Measurements from ENCODE around the gene PLCB1. TPM values are rescaled to one million over a fixed set of nuclear protein-coding genes. Genes with fewer than 3 reads are reported as not detected.
A peak's percentile ranks its signal among the peaks of the same experiment; 100 is the strongest.

Gene PLCB1
- total and polyA plus RNA-seq, 2 donors (not counting 3 experiments of a cell fraction or from before 2014, with no cell fraction given): 10.2 to 53.4 TPM

- Histone ChIP-seq H2AFZ (ENCODE audit: low read depth, low read length) (no peak overlapping the region), H3K36me3 (ENCODE audit: control insufficient read depth in 2 of 2, extremely low read depth in 1 of 2, insufficient read depth in 2 of 2, low read length in 2 of 2) (no peaks in the 10 kb centered on the region), H3K9me1 (replicated peaks; ENCODE audit: control insufficient read depth, extremely low read depth, insufficient read depth, low read length) (peaks cover 2% of the 10 kb centered on the region), H3K27ac (ENCODE audit: insufficient read depth, low read depth, low read length) (no peak overlapping the region), H3K79me2 (ENCODE audit: control insufficient read depth, insufficient read depth, low read length) (no peaks in the 10 kb centered on the region), H3K27me3 (ENCODE audit: control insufficient read depth in 2 of 2, insufficient read depth in 2 of 2, low read length in 2 of 2) (no peaks in the 10 kb centered on the region), H3K9ac (replicated peaks; ENCODE audit: extremely low read depth, insufficient read depth, low read length) (no peak overlapping the region), H3K4me3 (replicated peaks in 1 of 3; ENCODE audit: insufficient read depth in 1 of 3, low read depth in 1 of 3, low read length in 3 of 3) (no peak overlapping the region), H3K9me3 (replicated peaks; ENCODE audit: control insufficient read depth, insufficient read depth, low read length) (no peaks in the 10 kb centered on the region), H3K4me1 (ENCODE audit: control insufficient read depth, extremely low read depth, insufficient read depth, low read length) (no peaks in the 10 kb centered on the region), H4K20me1 (replicated peaks; ENCODE audit: control insufficient read depth, extremely low read depth, insufficient read depth, low read length) (no peaks in the 10 kb centered on the region), H3K4me2 (ENCODE audit: insufficient read depth, low read length) (no peak overlapping the region)
- DNase-seq (ENCODE audit: low read depth, low spot score): no peak
- intact Hi-C loops (cut with micrococcal nuclease): no loop called here
- TF ChIP-seq POLR2A (IDR thresholded peaks at IDR 0.05; ENCODE audit: low read depth, low read length) (no peak), CTCF (IDR thresholded peaks at IDR 0.05; ENCODE audit: extremely low read depth in 1 of 2, insufficient read depth in 1 of 2, low read depth in 1 of 2, low read length in 2 of 2) (no peak), FOS (IDR thresholded peaks at IDR 0.05; ENCODE audit: borderline replicate concordance, insufficient read depth, low read length) (no peak)
- CTCF ChIA-PET: no interaction called here
- POLR2A ChIA-PET: no interaction called here
- no TSS peak for BruUV-seq (replicated peaks)
- dilution Hi-C loops (cut with MboI; ENCODE audit: extremely low pct_ligation_motif_present, low sequenced_read_pairs): no loop called here
- FAIRE-seq: no peak
Observed at GRCh38 chr20:8449123-8449522, 317.1 kb downstream of the PLCB1 start.

DNA sequence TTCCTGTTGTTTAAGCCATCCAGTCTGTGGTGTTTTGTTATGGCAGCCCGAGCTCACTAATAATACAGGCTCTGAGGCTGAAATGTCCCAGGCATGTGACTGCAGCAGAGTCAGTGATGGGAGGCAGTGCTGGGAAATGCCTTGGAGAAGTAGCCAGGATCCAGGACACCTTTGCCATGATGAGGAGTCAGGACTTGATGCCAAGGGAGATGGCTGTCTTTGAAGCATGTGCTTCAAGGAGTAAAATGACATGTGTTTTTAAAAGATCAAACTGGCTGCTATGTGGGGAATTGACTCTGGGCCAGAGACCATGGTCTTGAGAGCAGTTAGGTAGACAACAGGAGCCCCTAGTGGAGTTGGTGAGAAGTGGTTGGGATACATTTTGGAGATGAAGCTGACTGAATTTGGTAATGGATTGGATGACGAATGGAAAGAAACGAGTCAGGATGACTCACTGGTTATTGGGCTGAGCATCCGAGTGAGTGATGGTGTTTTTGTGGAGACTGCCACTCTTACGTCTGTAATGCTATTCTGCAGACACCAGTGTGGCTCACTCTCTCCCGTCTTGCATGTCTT, 322.2 kb downstream of the PLCB1 start:
- Histone ChIP-seq H3K4me1 (ENCODE audit: control insufficient read depth, extremely low read depth, insufficient read depth, low read length) (no peaks in the 10 kb centered on the region), H2AFZ (ENCODE audit: low read depth, low read length) (no peak overlapping the region), H3K9me3 (replicated peaks; ENCODE audit: control insufficient read depth, insufficient read depth, low read length) (no peaks in the 10 kb centered on the region), H3K27me3 (ENCODE audit: control insufficient read depth in 2 of 2, insufficient read depth in 2 of 2, low read length in 2 of 2) (no peaks in the 10 kb centered on the region), H3K4me3 (replicated peaks in 1 of 3; ENCODE audit: insufficient read depth in 1 of 3, low read depth in 1 of 3, low read length in 3 of 3) (no peak overlapping the region), H3K36me3 (ENCODE audit: control insufficient read depth in 2 of 2, extremely low read depth in 1 of 2, insufficient read depth in 2 of 2, low read length in 2 of 2) (no peaks in the 10 kb centered on the region), H3K27ac (ENCODE audit: insufficient read depth, low read depth, low read length) (no peak overlapping the region), H3K4me2 (ENCODE audit: insufficient read depth, low read length) (no peak overlapping the region), H4K20me1 (replicated peaks; ENCODE audit: control insufficient read depth, extremely low read depth, insufficient read depth, low read length) (no peaks in the 10 kb centered on the region), H3K79me2 (ENCODE audit: control insufficient read depth, insufficient read depth, low read length) (no peaks in the 10 kb centered on the region), H3K9me1 (replicated peaks; ENCODE audit: control insufficient read depth, extremely low read depth, insufficient read depth, low read length) (peaks cover 2% of the 10 kb centered on the region), H3K9ac (replicated peaks; ENCODE audit: extremely low read depth, insufficient read depth, low read length) (no peak overlapping the region)
- dilution Hi-C loops (cut with MboI; ENCODE audit: extremely low pct_ligation_motif_present, low sequenced_read_pairs): no loop called here
- no TSS peak for BruUV-seq (replicated peaks)
- POLR2A ChIA-PET: no interaction called here
- intact Hi-C loops (cut with micrococcal nuclease): loop anchor here (1.0 to 5.0 kb wide), 4 partner anchors 62 to 412 kb away; partner anchors contain the start of gene PLCB1
- FAIRE-seq (peak; percentile 79), DNase-seq (ENCODE audit: low read depth, low spot score) (peak; percentile 80)
- TF ChIP-seq GATA2 (IDR thresholded peaks at IDR 0.05; ENCODE audit: insufficient read depth, insufficient read length, low read depth, low read length): no peak
- no peak for TF ChIP-seq EZH2 (IDR thresholded peaks at IDR 0.05; ENCODE audit: borderline replicate concordance, low read depth, low read length, severe bottlenecking)
- no peak for TF ChIP-seq MYC (IDR thresholded peaks at IDR 0.05; ENCODE audit: low read depth, low read length)
- TF ChIP-seq JUN (IDR thresholded peaks at IDR 0.05; ENCODE audit: borderline replicate concordance, insufficient read depth, insufficient read length, low read depth): peak; percentile 93
- TF ChIP-seq, protein P1, sequence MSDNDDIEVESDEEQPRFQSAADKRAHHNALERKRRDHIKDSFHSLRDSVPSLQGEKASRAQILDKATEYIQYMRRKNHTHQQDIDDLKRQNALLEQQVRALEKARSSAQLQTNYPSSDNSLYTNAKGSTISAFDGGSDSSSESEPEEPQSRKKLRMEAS (IDR thresholded peaks at IDR 0.05; ENCODE audit: insufficient read depth, insufficient read length): peak; percentile 58
- peak; percentile 40 to 42 for TF ChIP-seq CTCF (IDR thresholded peaks at IDR 0.05; ENCODE audit: extremely low read depth in 1 of 2, insufficient read depth in 1 of 2, low read depth in 1 of 2, low read length in 2 of 2)
- peak; percentile 53 for TF ChIP-seq FOS (IDR thresholded peaks at IDR 0.05; ENCODE audit: borderline replicate concordance, insufficient read depth, low read length)
- CTCF ChIA-PET: interaction anchor here (0.6 to 1.3 kb wide), 14 partner anchors 10 to 518 kb away, joined by 3 to 9 read pairs (median 4); partner anchors contain the start of gene PLCB1
